GM18909 (cell line): ENCODE measurements around the gene ESRRG.

Source experiments
- ATAC-seq: cut with Tn5 transposase; IDR thresholded peaks from one replicate; pipeline ENCODE4 v1.9.1; 2021; ENCODE audit warnings: mild to moderate bottlenecking; ENCODE audit not compliant: unreplicated experiment, poor library complexity

Gene ESRRG

GRCh38 chr1:216587715-216588114 lies 135.5 kb downstream of the ESRRG start:
- no peak for ATAC-seq

- no peak for ATAC-seq
These were observed 141.1 kb downstream of the ESRRG start for GRCh38 chr1:216582151-216582550.

- ATAC-seq: no peak
These were observed 142.6 kb downstream of the ESRRG start for GRCh38 chr1:216580538-216581057.

- no peak for ATAC-seq
These were observed 146.8 kb downstream of the ESRRG start for GRCh38 chr1:216576234-216576937.

- no peak for ATAC-seq
These were observed 156.5 kb downstream of the ESRRG start for GRCh38 chr1:216566641-216567205.

- no peak for ATAC-seq
These were observed 160.1 kb downstream of the ESRRG start for GRCh38 chr1:216563087-216563486.

- no peak for ATAC-seq
These were observed 160.8 kb downstream of the ESRRG start for GRCh38 chr1:216562383-216562782.

- no peak for ATAC-seq
These were observed 162.7 kb downstream of the ESRRG start for GRCh38 chr1:216560527-216560926.

- no peak for ATAC-seq
These were observed 163.9 kb downstream of the ESRRG start for GRCh38 chr1:216559359-216559758.

- no peak for ATAC-seq
These were observed 167.6 kb downstream of the ESRRG start for GRCh38 chr1:216555653-216556052.

GRCh38 chr1:216554934-216555333 lies 168.3 kb downstream of the ESRRG start:
- ATAC-seq: no peak

- ATAC-seq: no peak
These were observed 169.5 kb downstream of the ESRRG start for GRCh38 chr1:216553766-216554165.

GRCh38 chr1:216553040-216553439 lies 170.2 kb downstream of the ESRRG start:
- ATAC-seq: no peak

GRCh38 chr1:216549796-216550195 lies 173.4 kb downstream of the ESRRG start:
- no peak for ATAC-seq

- ATAC-seq: no peak
These were observed 180.5 kb downstream of the ESRRG start for GRCh38 chr1:216542741-216543140.

- no peak for ATAC-seq
These were observed 181.0 kb downstream of the ESRRG start for GRCh38 chr1:216542263-216542662.

GRCh38 chr1:216535751-216536150 lies 187.5 kb downstream of the ESRRG start:
- no peak for ATAC-seq

GRCh38 chr1:216535059-216535458 lies 188.2 kb downstream of the ESRRG start:
- ATAC-seq: no peak

- no peak for ATAC-seq
These were observed 189.5 kb downstream of the ESRRG start for GRCh38 chr1:216533776-216534175.

- no peak for ATAC-seq
These were observed 190.9 kb downstream of the ESRRG start for GRCh38 chr1:216532251-216532798.
